SHP77 (cell line): ENCODE data around the gene NLRP8.
"Not testable (repeated sequence)": the region's sequence is repeated elsewhere in the genome, so short reads cannot be mapped to it uniquely, and the experiment has no call there.

ENCODE experiments used
- DNase-seq, 2 experiments: peaks; one replicate each; lab custom pipeline; 2025; lab: John Stamatoyannopoulos, UW

The NLRP8 gene

GRCh38 chr19:55973982-55974381 lies 26.4 kb downstream of the NLRP8 start:
- DNase-seq: no peak

- no peak for DNase-seq
Measured at GRCh38 chr19:55980415-55980814, 32.8 kb downstream of the NLRP8 start.

- DNase-seq: no peak
Measured at GRCh38 chr19:55985254-55985653, 37.6 kb downstream of the NLRP8 start.

- no peak for DNase-seq
Measured at GRCh38 chr19:55986487-55986886, 38.9 kb downstream of the NLRP8 start, which contains the start of gene NLRP5. TSS of gene NLRP5 (plus strand) at chr19:55986775.

GRCh38 chr19:55990831-55991230 lies 43.2 kb downstream of the NLRP8 start:
- DNase-seq: no peak

GRCh38 chr19:55993492-55993891 lies 45.9 kb downstream of the NLRP8 start:
- no peak for DNase-seq

- no peak for DNase-seq
Measured at GRCh38 chr19:56014765-56015164, 67.1 kb downstream of the NLRP8 start.

- no peak for DNase-seq
Measured at GRCh38 chr19:56015756-56016155, 68.1 kb downstream of the NLRP8 start.

GRCh38 chr19:56019325-56019724 lies 71.7 kb downstream of the NLRP8 start:
- not testable (repeated sequence) for DNase-seq

- not testable (repeated sequence) for DNase-seq
Measured at GRCh38 chr19:56020355-56020975, 72.8 kb downstream of the NLRP8 start.

GRCh38 chr19:56026769-56027168 lies 79.1 kb downstream of the NLRP8 start:
- DNase-seq: peak; percentile 49 to 82
